Measurements from ENCODE around the gene EHF. TPM values are rescaled to one million over a fixed set of nuclear protein-coding genes. Genes with fewer than 3 reads are reported as not detected.

The EHF gene
- total RNA-seq, 2 donors from 2014 or later: 0.78 TPM; not detected in 1

GRCh38 chr11:34642001-34642554, 21.2 kb downstream of the EHF start:
- Histone ChIP-seq H3K27ac (no peak overlapping the region), H3K9me3 (no peaks in the 10 kb centered on the region), H3K27me3 (no peaks in the 10 kb centered on the region), H3K4me3 (no peak overlapping the region), H3K4me1 (no peaks in the 10 kb centered on the region), H3K36me3 (no peaks in the 10 kb centered on the region)
- DNase-seq (ENCODE audit: low spot score): no peak
- no peak for TF ChIP-seq CTCF (IDR thresholded peaks at IDR 0.05)

- Histone ChIP-seq H3K9me3 (no peaks in the 10 kb centered on the region), H3K27ac (no peak overlapping the region), H3K4me3 (no peak overlapping the region), H3K27me3 (no peaks in the 10 kb centered on the region), H3K36me3 (no peaks in the 10 kb centered on the region), H3K4me1 (no peaks in the 10 kb centered on the region)
- no peak for DNase-seq (ENCODE audit: low spot score)
- TF ChIP-seq CTCF (IDR thresholded peaks at IDR 0.05): no peak
These were observed 22.0 kb downstream of the EHF start for GRCh38 chr11:34642873-34643272.

- H3K4me3 ChIP-seq: no peak overlapping the region
- H3K36me3 ChIP-seq: no peaks in the 10 kb centered on the region
- no peak for DNase-seq (ENCODE audit: low spot score)
- no peaks in the 10 kb centered on the region for H3K4me1 ChIP-seq
- H3K9me3 ChIP-seq: no peaks in the 10 kb centered on the region
- H3K27me3 ChIP-seq: no peaks in the 10 kb centered on the region
- no peak for TF ChIP-seq CTCF (IDR thresholded peaks at IDR 0.05)
- no peak overlapping the region for H3K27ac ChIP-seq
These were observed 22.4 kb downstream of the EHF start for GRCh38 chr11:34643311-34643710.

- no peak for TF ChIP-seq CTCF (IDR thresholded peaks at IDR 0.05)
- no peaks in the 10 kb centered on the region for H3K27me3 ChIP-seq
These were observed 23.0 kb downstream of the EHF start for GRCh38 chr11:34643846-34644245.

GRCh38 chr11:34644669-34645406, 23.9 kb downstream of the EHF start:
- Histone ChIP-seq H3K9me3 (no peaks in the 10 kb centered on the region), H3K4me1 (no peaks in the 10 kb centered on the region), H3K36me3 (no peaks in the 10 kb centered on the region), H3K4me3 (no peak overlapping the region), H3K27me3 (no peaks in the 10 kb centered on the region), H3K27ac (no peak overlapping the region)
- DNase-seq (ENCODE audit: low spot score): no peak
- TF ChIP-seq CTCF (IDR thresholded peaks at IDR 0.05): no peak

More at GRCh38 chr11:34643846-34644245, 23.0 kb downstream of the EHF start:
- Histone ChIP-seq H3K4me1 (no peaks in the 10 kb centered on the region), H3K27ac (no peak overlapping the region), H3K36me3 (no peaks in the 10 kb centered on the region), H3K9me3 (no peaks in the 10 kb centered on the region), H3K4me3 (no peak overlapping the region)
- DNase-seq (ENCODE audit: low spot score): no peak

Measured in right atrium auricular region (tissue), 2 donors.